SU-DHL-6 (cell line): ENCODE data around the gene GOLM1.

Experiments
- H2AFZ ChIP-seq: fragments of 200-600 bp; sonication (generic); 2 replicates; pipeline ENCODE4 v1.6.1; 2014; ENCODE audit warnings: low read depth, mild to moderate bottlenecking, moderate library complexity, mixed read lengths, antibody characterized with exemption, low read length; ENCODE audit not compliant: severe bottlenecking
- H3F3A ChIP-seq: fragments of 200-600 bp; shearing (Covaris generic); 2 replicates; pipeline ENCODE4 v1.6.0; 2016; ENCODE audit warnings: antibody characterized with exemption, mild to moderate bottlenecking; ENCODE audit not compliant: insufficient read depth
- H3K27ac ChIP-seq: fragments of 200-600 bp; sonication (generic); 2 replicates; pipeline ENCODE4 v1.5.1; 2016; ENCODE audit warnings: low read depth, mild to moderate bottlenecking, low read length, moderate library complexity, mixed read lengths
- H3K27me3 ChIP-seq: fragments of 200-600 bp; sonication (generic), shearing (Covaris generic); 2 replicates; pipeline ENCODE4 v1.6.0; 2014; ENCODE audit warnings: mild to moderate bottlenecking, low read length
- H3K36me3 ChIP-seq: fragments of 200-600 bp; sonication (generic); 2 replicates; pipeline ENCODE4 v1.6.1; 2014; ENCODE audit warnings: mild to moderate bottlenecking, low read length, mixed read lengths
- H3K4me2 ChIP-seq: fragments of 300-600, 200-600 bp; shearing (Covaris generic), sonication (generic); 2 replicates; pipeline ENCODE4 v1.6.0; 2014; ENCODE audit warnings: low read length, low read depth, mild to moderate bottlenecking; ENCODE audit not compliant: poor library complexity, severe bottlenecking
- H3K4me3 ChIP-seq: fragments of 200-600 bp; sonication (generic); 2 replicates; pipeline ENCODE4 v1.5.1; 2014; ENCODE audit warnings: antibody characterized with exemption, low read length, mild to moderate bottlenecking, mixed read lengths; ENCODE audit not compliant: insufficient read depth, poor library complexity, severe bottlenecking
- H3K79me2 ChIP-seq: fragments of 200-600 bp; sonication (generic); 2 replicates; pipeline ENCODE4 v1.6.1; 2014; ENCODE audit warnings: mild to moderate bottlenecking, low read length, moderate library complexity; ENCODE audit not compliant: insufficient read depth
- H3K9ac ChIP-seq: fragments of 200-600 bp; sonication (generic); 2 replicates; pipeline ENCODE4 v1.7.0; 2014; ENCODE audit warnings: mild to moderate bottlenecking, low read length
- H3K9me2 ChIP-seq: fragments of 200-600 bp; sonication (generic); replicated peaks from 2 replicates; pipeline ENCODE4 v1.6.1; 2014; ENCODE audit warnings: low read length; ENCODE audit not compliant: insufficient read depth
- H3K9me3 ChIP-seq: fragments of 200-600 bp; sonication (generic); 2 replicates; pipeline ENCODE4 v1.6.1; 2014; ENCODE audit warnings: low read length, mixed read lengths; ENCODE audit not compliant: insufficient read depth
- H4K20me1 ChIP-seq: fragments of 200-600 bp; sonication (generic); 2 replicates; pipeline ENCODE4 v1.6.1; 2014; ENCODE audit warnings: low read depth, mild to moderate bottlenecking, antibody characterized with exemption, low read length, moderate library complexity, mixed read lengths
- CTCF ChIP-seq: fragments of 200-600 bp; sonication (generic); IDR thresholded peaks from one replicate; pipeline ENCODE4 v1.5.1; 2017; ENCODE audit warnings: antibody characterized with exemption, mild to moderate bottlenecking, low read length, moderate library complexity; ENCODE audit not compliant: insufficient read depth, poor library complexity, severe bottlenecking
- EZH2phosphoT487 ChIP-seq: fragments of 200-600 bp; sonication (generic), shearing (Covaris generic); conservative IDR thresholded peaks from 2 replicates; pipeline ENCODE4 v1.6.1; 2018; ENCODE audit warnings: mild to moderate bottlenecking, antibody characterized with exemption, low read length, moderate library complexity, mixed read lengths

Gene GOLM1

GRCh38 chr9:86072394-86072877 is 26.9 kb downstream of the GOLM1 start:
- H2AFZ ChIP-seq = no peak overlapping the region
- H3K9ac ChIP-seq = no peak overlapping the region
- no peaks in the 10 kb centered on the region for H3F3A ChIP-seq
- H3K9me2 ChIP-seq = no peaks in the 10 kb centered on the region
- no peaks in the 10 kb centered on the region for H4K20me1 ChIP-seq
- H3K9me3 ChIP-seq = no peaks in the 10 kb centered on the region
- no peak overlapping the region for H3K4me2 ChIP-seq
- H3K79me2 ChIP-seq = no peaks in the 10 kb centered on the region
- H3K27ac ChIP-seq = no peak overlapping the region
- TF ChIP-seq EZH2phosphoT487 (no peak), CTCF (no peak)
- no peaks in the 10 kb centered on the region for H3K36me3 ChIP-seq
- H3K27me3 ChIP-seq = no peaks in the 10 kb centered on the region
- H3K4me3 ChIP-seq = no peak overlapping the region

GRCh38 chr9:86069206-86069869 is 30.0 kb downstream of the GOLM1 start:
- Histone ChIP-seq H3K9me3 (no peaks in the 10 kb centered on the region), H3K9me2 (no peaks in the 10 kb centered on the region), H2AFZ (no peak overlapping the region), H4K20me1 (no peaks in the 10 kb centered on the region), H3K36me3 (no peaks in the 10 kb centered on the region), H3K4me3 (no peak overlapping the region), H3K9ac (no peak overlapping the region), H3K27me3 (no peaks in the 10 kb centered on the region), H3K79me2 (no peaks in the 10 kb centered on the region), H3F3A (no peaks in the 10 kb centered on the region), H3K4me2 (no peak overlapping the region), H3K27ac (no peak overlapping the region)
- no peak for TF ChIP-seq CTCF
- no peak for TF ChIP-seq EZH2phosphoT487

- no peak overlapping the region for H3K4me2 ChIP-seq
These were observed 35.1 kb downstream of the GOLM1 start for GRCh38 chr9:86064220-86064619.

More at GRCh38 chr9:86064220-86064619, 35.1 kb downstream of the GOLM1 start:
- Histone ChIP-seq H3K36me3 (no peaks in the 10 kb centered on the region), H2AFZ (no peak overlapping the region), H3K27ac (no peak overlapping the region), H3K4me3 (no peak overlapping the region), H3K79me2 (no peaks in the 10 kb centered on the region), H3K9me2 (no peaks in the 10 kb centered on the region), H4K20me1 (no peaks in the 10 kb centered on the region), H3K9me3 (no peaks in the 10 kb centered on the region), H3F3A (no peaks in the 10 kb centered on the region), H3K27me3 (no peaks in the 10 kb centered on the region), H3K9ac (no peak overlapping the region)
- TF ChIP-seq EZH2phosphoT487 (no peak), CTCF (no peak)
